Measurements from ENCODE around the gene EFNA5. TPM values are rescaled to one million over a fixed set of nuclear protein-coding genes. Genes with fewer than 3 reads are reported as not detected.

EFNA5 gene
- total and polyA plus RNA-seq, 2 experiments from 2014 or later = 7.5 to 10.1 TPM

- TF ChIP-seq ZNF462 (CRISPR knock-in tag; IDR thresholded peaks at IDR 0.05) (no peak), NANOG (IDR thresholded peaks at IDR 0.05; ENCODE audit: borderline replicate concordance) (no peak), STAT1 (IDR thresholded peaks at IDR 0.05; ENCODE audit: unreplicated experiment) (no peak), ZNF114 (CRISPR knock-in tag; IDR thresholded peaks at IDR 0.05) (no peak), ZNF331 (CRISPR knock-in tag; IDR thresholded peaks at IDR 0.05; ENCODE audit: low read depth) (no peak), POLR2AphosphoS5 (IDR thresholded peaks at IDR 0.05; ENCODE audit: low read depth) (no peak)
- TF ChIP-seq, protein P1, sequence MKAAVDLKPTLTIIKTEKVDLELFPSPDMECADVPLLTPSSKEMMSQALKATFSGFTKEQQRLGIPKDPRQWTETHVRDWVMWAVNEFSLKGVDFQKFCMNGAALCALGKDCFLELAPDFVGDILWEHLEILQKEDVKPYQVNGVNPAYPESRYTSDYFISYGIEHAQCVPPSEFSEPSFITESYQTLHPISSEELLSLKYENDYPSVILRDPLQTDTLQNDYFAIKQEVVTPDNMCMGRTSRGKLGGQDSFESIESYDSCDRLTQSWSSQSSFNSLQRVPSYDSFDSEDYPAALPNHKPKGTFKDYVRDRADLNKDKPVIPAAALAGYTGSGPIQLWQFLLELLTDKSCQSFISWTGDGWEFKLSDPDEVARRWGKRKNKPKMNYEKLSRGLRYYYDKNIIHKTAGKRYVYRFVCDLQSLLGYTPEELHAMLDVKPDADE (IDR thresholded peaks at IDR 0.05) = no peak
Observed at GRCh38 chr5:107407713-107408298, 262.9 kb downstream of the EFNA5 start (continued).

GRCh38 chr5:107404595-107405374, 266.0 kb downstream of the EFNA5 start:
- Mint-ChIP-seq H3K4me1 (peaks cover 49% of the 10 kb centered on the region), H3K27ac (no peak overlapping the region)
- TF ChIP-seq STAT1 (IDR thresholded peaks at IDR 0.05; ENCODE audit: unreplicated experiment) = no peak
- no peak for TF ChIP-seq ZNF331 (CRISPR knock-in tag; IDR thresholded peaks at IDR 0.05; ENCODE audit: low read depth)
- TF ChIP-seq ZNF462 (CRISPR knock-in tag; IDR thresholded peaks at IDR 0.05) = no peak

More at GRCh38 chr5:107404595-107405374, 266.0 kb downstream of the EFNA5 start:
- Mint-ChIP-seq H3K4me3 (no peak overlapping the region), H3K9me3 (no peaks in the 10 kb centered on the region), H3K27me3 (ENCODE audit: insufficient read depth, low read depth, poor library complexity) (peaks cover 9% of the 10 kb centered on the region), H3K36me3 (ENCODE audit: low read depth) (no peaks in the 10 kb centered on the region)
- no peak for ATAC-seq
- Histone ChIP-seq H3K27ac (ENCODE audit: low read depth) (no peak overlapping the region), H3F3A (replicated peaks; ENCODE audit: low read depth) (no peaks in the 10 kb centered on the region), H3K4me2 (0 out of 2 replicates have a peak overlapping the region, but pooled peaks have one; percentile 69), H3K4me1 (ENCODE audit: insufficient read depth) (peaks cover 54% of the 10 kb centered on the region), H3K79me2 (replicated peaks; ENCODE audit: insufficient read depth) (no peaks in the 10 kb centered on the region), H2AFZ (no peak overlapping the region), H3K27me3 (ENCODE audit: insufficient read depth) (no peaks in the 10 kb centered on the region), H3K9me2 (ENCODE audit: insufficient read depth) (no peaks in the 10 kb centered on the region), H4K20me1 (replicated peaks; ENCODE audit: insufficient read depth) (no peaks in the 10 kb centered on the region), H3K36me3 (ENCODE audit: insufficient read depth) (no peaks in the 10 kb centered on the region), H3K4me3 (no peak overlapping the region)
- DNase-seq (ENCODE audit: low spot score) = peak; percentile 21
